ENCODE measurements around the gene TOR1AIP2. TPM values are rescaled to one million over a fixed set of nuclear protein-coding genes. Genes with fewer than 3 reads are reported as not detected.

The TOR1AIP2 gene
- total and polyA plus RNA-seq, 2 of the 8 experiments (the other 6 are each of a cell fraction or from before 2014, with no cell fraction given), result 12.1 to 75.2 TPM

- H3K56ac ChIP-seq (replicated peaks; ENCODE audit: insufficient read length, low read depth, low read length), result no peak overlapping the region
- H3K79me2 ChIP-seq (ENCODE audit: control insufficient read depth in 1 of 2, insufficient read depth in 2 of 2, low read length in 2 of 2), result no peaks in the 10 kb centered on the region
- H2AK5ac ChIP-seq (ENCODE audit: low read depth, low read length), result no peak overlapping the region
- no peak overlapping the region for H2BK20ac ChIP-seq (ENCODE audit: low read length)
- no peaks in the 10 kb centered on the region for H4K20me1 ChIP-seq (replicated peaks in 1 of 2; ENCODE audit: control insufficient read depth in 1 of 2, insufficient read depth in 2 of 2, low read length in 2 of 2)
- DNase-seq (ENCODE audit: low read depth in 1 of 2, low spot score in 2 of 2), result no peak
- H3K79me1 ChIP-seq (ENCODE audit: low read depth, low read length), result no peaks in the 10 kb centered on the region
- H3K4ac ChIP-seq (replicated peaks; ENCODE audit: insufficient read length, low read depth, low read length), result no peak overlapping the region
- no peak overlapping the region for H3K4me2 ChIP-seq (ENCODE audit: insufficient read depth in 1 of 2, low read depth in 2 of 2, low read length in 2 of 2)
- no peaks in the 10 kb centered on the region for H3K9me3 ChIP-seq (ENCODE audit: insufficient read depth in 2 of 2, low read depth in 1 of 2, low read length in 1 of 2)
- no peak overlapping the region for H2AFZ ChIP-seq (ENCODE audit: low read length)
- WGBS, 2 experiments (ENCODE audit: extremely low coverage in 1 of 2, insufficient coverage in 1 of 2, insufficient read length in 1 of 2, insufficient replicate concordance in 2 of 2, low coverage in 1 of 2, low lambda C conversion rate in 2 of 2, missing lambda C conversion rate in 1 of 2), result 86% methylated on average over 4 of the region's 4 CpGs; no CpG with 5 or more reads in 1 of the 2 experiments
- no peak overlapping the region for H2BK5ac ChIP-seq (ENCODE audit: low read depth, low read length)
- ChIA-PET CTCF (ENCODE audit: partially characterized antibody) (interaction anchor here (4.7 to 6.1 kb wide), 2 partner anchors 15 to 19 kb away, joined by 25 to 40 read pairs; no protein-coding TSS in a partner anchor), POLR2A (ENCODE audit: partially characterized antibody) (no interaction called here)
- H4K5ac ChIP-seq (ENCODE audit: insufficient read length, low read depth, low read length), result no peak overlapping the region
- no peak overlapping the region for H3K23ac ChIP-seq (ENCODE audit: insufficient read length)
- no peak overlapping the region for H4K91ac ChIP-seq (replicated peaks; ENCODE audit: insufficient read length, low read length)
- no peak overlapping the region for H3K18ac ChIP-seq (ENCODE audit: extremely low read depth, low read length)
- H3K4me1 ChIP-seq (replicated peaks in 1 of 4; ENCODE audit: control insufficient read depth in 3 of 4, insufficient read depth in 4 of 4, low read length in 3 of 4), result no peaks in the 10 kb centered on the region; a peak in 1 of 7 replicates
- H3K27me3 ChIP-seq (replicated peaks in 1 of 4; ENCODE audit: control insufficient read depth in 3 of 4, extremely low read depth in 1 of 4, insufficient read depth in 3 of 4, low read length in 3 of 4), result no peaks in the 10 kb centered on the region
- no peaks in the 10 kb centered on the region for H3K36me3 ChIP-seq (ENCODE audit: control insufficient read depth in 2 of 4, insufficient read depth in 4 of 4, low read length in 3 of 4)
- no peaks in the 10 kb centered on the region for H3K23me2 ChIP-seq (ENCODE audit: low read depth, low read length)
- FAIRE-seq, result no peak
- no peak overlapping the region for H2BK120ac ChIP-seq (replicated peaks; ENCODE audit: low read depth, low read length)
- H4K8ac ChIP-seq (ENCODE audit: extremely low read depth, insufficient read depth, low read length), result no peak overlapping the region
- H2BK12ac ChIP-seq (ENCODE audit: low read depth, low read length), result no peak overlapping the region
- no peak overlapping the region for H3K14ac ChIP-seq (ENCODE audit: insufficient read length)
- no peak overlapping the region for H3K9ac ChIP-seq (replicated peaks in 1 of 4; ENCODE audit: extremely low read depth in 1 of 4, low read depth in 3 of 4, low read length in 3 of 4)
- no peak overlapping the region for H3K27ac ChIP-seq (ENCODE audit: low read depth, low read length)
- no peak overlapping the region for H2BK15ac ChIP-seq (ENCODE audit: low read length)
- H3K4me3 ChIP-seq (ENCODE audit: extremely low read depth in 1 of 4, insufficient read depth in 2 of 4, low read depth in 3 of 4, low read length in 4 of 4), result no peak overlapping the region
- TF ChIP-seq CHD2 (IDR thresholded peaks at IDR 0.05; ENCODE audit: low read length) (no peak), SUZ12 (IDR thresholded peaks at IDR 0.05; ENCODE audit: low read length) (no peak), E2F6 (IDR thresholded peaks at IDR 0.05) (no peak), JUND (IDR thresholded peaks at IDR 0.05; ENCODE audit: low read length) (no peak), SIRT6 (IDR thresholded peaks at IDR 0.05; ENCODE audit: low read length) (no peak), NRF1 (IDR thresholded peaks at IDR 0.05; ENCODE audit: low read depth, low read length) (no peak), NANOG (IDR thresholded peaks at IDR 0.05; ENCODE audit: insufficient read depth, low read depth, low read length, poor library complexity, severe bottlenecking) (no peak), TEAD4 (IDR thresholded peaks at IDR 0.05; ENCODE audit: low read depth, low read length) (no peak), TBP (IDR thresholded peaks at IDR 0.05; ENCODE audit: low read depth, low read length) (no peak), EP300 (IDR thresholded peaks at IDR 0.05; ENCODE audit: borderline replicate concordance in 1 of 2, low read depth in 2 of 2, low read length in 2 of 2) (no peak), MAX (IDR thresholded peaks at IDR 0.05) (no peak), SP4 (IDR thresholded peaks at IDR 0.05; ENCODE audit: low read length) (no peak), JUN (IDR thresholded peaks at IDR 0.05; ENCODE audit: low read depth, low read length) (no peak), TCF12 (IDR thresholded peaks at IDR 0.05; ENCODE audit: low read depth, low read length) (no peak), SAP30 (IDR thresholded peaks at IDR 0.05; ENCODE audit: insufficient read depth, insufficient replicate concordance, low read length) (no peak)
These were observed 82.9 kb downstream of the TOR1AIP2 start for GRCh38 chr1:179794669-179795068.

All from H1 (cell line).